H1 (cell line): Measurements from ENCODE around the gene NHS. TPM values are rescaled to one million over a fixed set of nuclear protein-coding genes. Genes with fewer than 3 reads are reported as not detected.

Source experiments
- CTCF ChIA-PET: fragments of 300-600 bp; sonication (Branson Sonifier 250); formaldehyde crosslinking; loops from one replicate; lab custom pipeline; 2021; ENCODE audit not compliant: partially characterized antibody; lab: Charles Lee
- POLR2A ChIA-PET: fragments of 300-600 bp; sonication (Branson Sonifier 250); formaldehyde crosslinking; loops from one replicate; lab custom pipeline; 2021; ENCODE audit warnings: inconsistent platforms; ENCODE audit not compliant: partially characterized antibody; lab: Charles Lee
- DNase-seq, 2 experiments: peaks; one replicate each; pipeline versions ENCODE4 v3.0.0 to v3.0.0-alpha.2; 2010 to 2022; ENCODE audit warnings: low spot score in 2 of 2, low read depth in 1 of 2, mixed read lengths in 1 of 2
- FAIRE-seq: peaks from 2 replicates; lab custom pipeline; 2011; peaks lifted over from hg19 to GRCh38; lab: Jason Lieb, UNC
- H2AFZ ChIP-seq: 2 replicates; pipeline ENCODE4 v1.8.1; 2012; ENCODE audit warnings: low read length, inconsistent platforms
- H2AK5ac ChIP-seq: 2 replicates; pipeline ENCODE4 v1.6.1; 2013; ENCODE audit warnings: low read depth, low read length
- H2BK120ac ChIP-seq: replicated peaks from 2 replicates; pipeline ENCODE3; 2013; ENCODE audit warnings: low read depth, low read length, inconsistent platforms
- H2BK12ac ChIP-seq: 2 replicates; pipeline ENCODE4 v1.6.1; 2013; ENCODE audit warnings: low read depth, low read length
- H2BK15ac ChIP-seq: 2 replicates; pipeline ENCODE4 v1.6.1; 2013; ENCODE audit warnings: low read length
- H2BK20ac ChIP-seq: 2 replicates; pipeline ENCODE4 v1.6.1; 2013; ENCODE audit warnings: low read length
- H2BK5ac ChIP-seq: 2 replicates; pipeline ENCODE4 v1.6.1; 2013; ENCODE audit warnings: low read depth, low read length
- H3K14ac ChIP-seq: 2 replicates; pipeline ENCODE4 v1.6.1; 2013; ENCODE audit warnings: inconsistent platforms; ENCODE audit not compliant: insufficient read length
- H3K18ac ChIP-seq: 2 replicates; pipeline ENCODE4 v1.6.1; 2013; ENCODE audit warnings: low read length; ENCODE audit errors: extremely low read depth
- H3K23ac ChIP-seq: 2 replicates; pipeline ENCODE4 v1.6.1; 2013; ENCODE audit warnings: inconsistent platforms; ENCODE audit not compliant: insufficient read length
- H3K23me2 ChIP-seq: 2 replicates; pipeline ENCODE4 v1.6.1; 2013; ENCODE audit warnings: low read depth, low read length
- H3K27ac ChIP-seq: 2 replicates; pipeline ENCODE4 v1.6.1; 2011; ENCODE audit warnings: low read depth, low read length, inconsistent platforms
- H3K27me3 ChIP-seq, 4 experiments: replicated peaks in 1 of 4; 1 replicate in 1 of 4; 2 replicates in 3 of 4; pipeline versions ENCODE4 v1.6.1 to v1.8.1; 2011 to 2013; ENCODE audit warnings: low read length in 3 of 4, mild to moderate bottlenecking in 3 of 4, inconsistent platforms in 2 of 4, mixed read lengths in 2 of 4, moderate library complexity in 1 of 4; ENCODE audit not compliant: control insufficient read depth in 3 of 4, insufficient read depth in 3 of 4; ENCODE audit errors: extremely low read depth in 1 of 4
- H3K36me3 ChIP-seq, 4 experiments: 2 replicates each; pipeline versions ENCODE4 v1.6.1 to v1.8.1; 2011 to 2013; ENCODE audit warnings: mild to moderate bottlenecking in 4 of 4, low read length in 3 of 4, moderate library complexity in 2 of 4, control low read depth in 1 of 4, inconsistent platforms in 1 of 4; ENCODE audit not compliant: insufficient read depth in 4 of 4, control insufficient read depth in 2 of 4
- H3K4ac ChIP-seq: replicated peaks from 2 replicates; pipeline ENCODE3; 2013; ENCODE audit warnings: low read length, low read depth, mixed read lengths, inconsistent platforms; ENCODE audit not compliant: insufficient read length
- H3K4me1 ChIP-seq, 4 experiments: replicated peaks in 1 of 4; 1 replicate in 1 of 4; 2 replicates in 3 of 4; pipeline versions ENCODE4 v1.6.1 to v1.8.1; 2011 to 2013; ENCODE audit warnings: low read length in 3 of 4, inconsistent platforms in 2 of 4, mixed read lengths in 1 of 4; ENCODE audit not compliant: insufficient read depth in 4 of 4, control insufficient read depth in 3 of 4
- H3K4me2 ChIP-seq, 2 experiments: 2 replicates each; pipeline versions ENCODE4 v1.6.1 to v1.8.1; 2011 to 2013; ENCODE audit warnings: low read depth in 2 of 2, low read length in 2 of 2, control low read depth in 1 of 2, inconsistent platforms in 1 of 2, mild to moderate bottlenecking in 1 of 2; ENCODE audit not compliant: insufficient read depth in 1 of 2
- H3K4me3 ChIP-seq, 4 experiments: fragments of 200-600, 300-600 bp in 1 of 4; sonication (generic), shearing (Covaris generic), sonication (Bioruptor Twin) in 1 of 4; 2 replicates each; pipeline versions ENCODE4 v1.5.1 to v1.8.1; 2011 to 2016; ENCODE audit warnings: low read length in 4 of 4, low read depth in 3 of 4, control low read depth in 2 of 4, inconsistent platforms in 2 of 4, mild to moderate bottlenecking in 2 of 4, mixed read lengths in 1 of 4, moderate library complexity in 1 of 4; ENCODE audit not compliant: insufficient read depth in 2 of 4; ENCODE audit errors: extremely low read depth in 1 of 4
- H3K56ac ChIP-seq: replicated peaks from 2 replicates; pipeline ENCODE3; 2013; ENCODE audit warnings: low read depth, mild to moderate bottlenecking, mixed read lengths, low read length, inconsistent platforms; ENCODE audit not compliant: insufficient read length
- H3K79me1 ChIP-seq: 2 replicates; pipeline ENCODE4 v1.6.1; 2013; ENCODE audit warnings: low read depth, low read length, control low read depth
- H3K79me2 ChIP-seq, 2 experiments: 2 replicates each; pipeline versions ENCODE4 v1.6.1 to v1.8.1; 2012 to 2013; ENCODE audit warnings: low read length in 2 of 2, mild to moderate bottlenecking in 2 of 2, inconsistent platforms in 1 of 2; ENCODE audit not compliant: insufficient read depth in 2 of 2, control insufficient read depth in 1 of 2
- H3K9ac ChIP-seq, 4 experiments: replicated peaks in 1 of 4; 1 replicate in 1 of 4; 2 replicates in 3 of 4; pipeline versions ENCODE4 v1.6.1 to v1.8.1; 2011 to 2013; ENCODE audit warnings: low read depth in 3 of 4, low read length in 3 of 4, control low read depth in 2 of 4, mild to moderate bottlenecking in 2 of 4, moderate library complexity in 2 of 4, inconsistent platforms in 1 of 4; ENCODE audit errors: extremely low read depth in 1 of 4
- H3K9me3 ChIP-seq, 2 experiments: 2 replicates each; pipeline versions ENCODE4 v1.6.1 to v1.8.1; 2012 to 2013; ENCODE audit warnings: mild to moderate bottlenecking in 2 of 2, moderate library complexity in 2 of 2, control low read depth in 1 of 2, inconsistent platforms in 1 of 2, low read depth in 1 of 2, low read length in 1 of 2, mixed read lengths in 1 of 2; ENCODE audit not compliant: insufficient read depth in 2 of 2
- H4K20me1 ChIP-seq, 2 experiments: replicated peaks in 1 of 2; 2 replicates each; pipeline versions ENCODE3 to v1.8.1; 2011 to 2013; ENCODE audit warnings: inconsistent platforms in 2 of 2, low read length in 2 of 2, mild to moderate bottlenecking in 1 of 2; ENCODE audit not compliant: insufficient read depth in 2 of 2, control insufficient read depth in 1 of 2
- H4K5ac ChIP-seq: 2 replicates; pipeline ENCODE4 v1.6.1; 2013; ENCODE audit warnings: low read length, low read depth, mixed read lengths, inconsistent platforms; ENCODE audit not compliant: insufficient read length
- H4K8ac ChIP-seq: 2 replicates; pipeline ENCODE4 v1.8.0; 2013; ENCODE audit warnings: mild to moderate bottlenecking, moderate library complexity, low read length, inconsistent platforms; ENCODE audit not compliant: insufficient read depth; ENCODE audit errors: extremely low read depth
- H4K91ac ChIP-seq: replicated peaks from 2 replicates; pipeline ENCODE3; 2013; ENCODE audit warnings: low read length, mixed read lengths, inconsistent platforms; ENCODE audit not compliant: insufficient read length
- CBX8 ChIP-seq: fragments of 300-800, 300-1000 bp; sonication (generic); IDR thresholded peaks from 2 replicates; pipeline ENCODE4 v1.7.1; 2016; ENCODE audit warnings: low read depth, low read length, borderline replicate concordance
- CREB1 ChIP-seq: IDR thresholded peaks from 2 replicates; pipeline ENCODE4 v1.6.1; 2012; ENCODE audit warnings: inconsistent platforms
- JUND ChIP-seq: IDR thresholded peaks from 2 replicates; pipeline ENCODE4 v1.6.1; 2011; ENCODE audit warnings: mild to moderate bottlenecking, improper control_type of control experiment, low read length
- KDM1A ChIP-seq: fragments of 200-600, 300-600 bp; sonication (generic); IDR thresholded peaks from 2 replicates; pipeline ENCODE4 v1.7.1; 2016; ENCODE audit warnings: mild to moderate bottlenecking, low read length, borderline replicate concordance
- POLR2AphosphoS5 ChIP-seq: IDR thresholded peaks from 2 replicates; pipeline ENCODE4 v1.6.1; 2011; ENCODE audit warnings: low read depth, low read length
- POU5F1 ChIP-seq: IDR thresholded peaks from 2 replicates; pipeline ENCODE4 v1.6.1; 2011; ENCODE audit warnings: low read depth, mild to moderate bottlenecking, low read length, moderate library complexity
- SIX5 ChIP-seq: IDR thresholded peaks from 2 replicates; pipeline ENCODE4 v1.6.1; 2011; ENCODE audit warnings: mild to moderate bottlenecking, low read depth, low read length
- YY1 ChIP-seq: IDR thresholded peaks from 2 replicates; pipeline ENCODE4 v1.6.1; 2011; ENCODE audit warnings: low read depth, mild to moderate bottlenecking, low read length
- polyA plus RNA-seq, 7 experiments: library from polyadenylated mRNA; depleted of rRNA in 3 of 7; stranded (reverse) in 5 of 7; unstranded in 2 of 7; fragments of >200 nt in 5 of 7; fragments of 200-250 nt in 2 of 7; gene quantifications; 1 replicate in 5 of 7; 2 replicates in 1 of 7; 4 replicates in 1 of 7; pipeline versions ENCODE4 v1.2.1 to v1.2.3, GENCODE V29; 2011 to 2013; ENCODE audit warnings: missing spikeins in 2 of 7, mixed read lengths in 2 of 7
- total RNA-seq: library from RNA; stranded (reverse); fragmentation: NEBNext Ultra II Directional; extraction: Animal tissue kit (Norgen Biotek cat#: 25700); gene quantifications from 2 replicates; pipeline ENCODE4 v1.2.1, GENCODE V29; 2021
- TF ChIP-seq, protein P1 (sequence below): IDR thresholded peaks from 2 replicates; pipeline ENCODE4 v1.6.1; 2012; ENCODE audit warnings: inconsistent platforms
- TF ChIP-seq, protein P2 (sequence below), 3 experiments: IDR thresholded peaks; 1 replicate in 2 of 3; 2 replicates in 1 of 3; pipeline versions ENCODE4 v1.5.1 to v1.6.1; 2011; ENCODE audit warnings: low read length in 3 of 3, mild to moderate bottlenecking in 3 of 3, inconsistent platforms in 2 of 3, low read depth in 1 of 3, moderate library complexity in 1 of 3; ENCODE audit not compliant: insufficient read depth in 1 of 3; ENCODE audit errors: control extremely low read depth in 1 of 3

NHS gene
- total and polyA plus RNA-seq, 2 of the 8 experiments (the other 6 are each of a cell fraction or from before 2014, with no cell fraction given) = 2.2 to 6.7 TPM

DNA sequence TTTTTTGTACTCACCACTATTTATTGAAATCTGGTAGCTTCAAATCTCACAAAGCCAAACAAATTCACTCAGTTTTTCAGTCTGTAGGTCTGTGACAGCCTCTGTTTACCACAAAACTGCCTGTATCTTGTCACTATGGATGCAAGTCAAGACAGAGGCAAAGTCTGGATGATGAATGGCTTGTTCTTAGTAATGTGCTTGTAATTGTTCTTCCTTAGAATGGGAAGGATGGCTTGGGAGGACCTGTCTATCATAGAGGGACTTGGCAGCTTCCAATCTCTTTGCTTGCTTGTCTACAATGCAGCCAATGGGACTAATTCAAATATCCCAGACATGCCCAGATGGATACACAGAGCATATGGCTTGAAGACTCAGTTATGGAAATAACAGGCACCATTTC lies 221.1 kb downstream of the NHS start:
- TF ChIP-seq POLR2AphosphoS5 (no peak), CREB1 (no peak), YY1 (no peak), POU5F1 (no peak), JUND (no peak), SIX5 (no peak), CBX8 (no peak), KDM1A (no peak)
- TF ChIP-seq, protein P1, sequence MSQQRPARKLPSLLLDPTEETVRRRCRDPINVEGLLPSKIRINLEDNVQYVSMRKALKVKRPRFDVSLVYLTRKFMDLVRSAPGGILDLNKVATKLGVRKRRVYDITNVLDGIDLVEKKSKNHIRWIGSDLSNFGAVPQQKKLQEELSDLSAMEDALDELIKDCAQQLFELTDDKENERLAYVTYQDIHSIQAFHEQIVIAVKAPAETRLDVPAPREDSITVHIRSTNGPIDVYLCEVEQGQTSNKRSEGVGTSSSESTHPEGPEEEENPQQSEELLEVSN = no peak
- TF ChIP-seq, protein P2, sequence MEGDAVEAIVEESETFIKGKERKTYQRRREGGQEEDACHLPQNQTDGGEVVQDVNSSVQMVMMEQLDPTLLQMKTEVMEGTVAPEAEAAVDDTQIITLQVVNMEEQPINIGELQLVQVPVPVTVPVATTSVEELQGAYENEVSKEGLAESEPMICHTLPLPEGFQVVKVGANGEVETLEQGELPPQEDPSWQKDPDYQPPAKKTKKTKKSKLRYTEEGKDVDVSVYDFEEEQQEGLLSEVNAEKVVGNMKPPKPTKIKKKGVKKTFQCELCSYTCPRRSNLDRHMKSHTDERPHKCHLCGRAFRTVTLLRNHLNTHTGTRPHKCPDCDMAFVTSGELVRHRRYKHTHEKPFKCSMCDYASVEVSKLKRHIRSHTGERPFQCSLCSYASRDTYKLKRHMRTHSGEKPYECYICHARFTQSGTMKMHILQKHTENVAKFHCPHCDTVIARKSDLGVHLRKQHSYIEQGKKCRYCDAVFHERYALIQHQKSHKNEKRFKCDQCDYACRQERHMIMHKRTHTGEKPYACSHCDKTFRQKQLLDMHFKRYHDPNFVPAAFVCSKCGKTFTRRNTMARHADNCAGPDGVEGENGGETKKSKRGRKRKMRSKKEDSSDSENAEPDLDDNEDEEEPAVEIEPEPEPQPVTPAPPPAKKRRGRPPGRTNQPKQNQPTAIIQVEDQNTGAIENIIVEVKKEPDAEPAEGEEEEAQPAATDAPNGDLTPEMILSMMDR (IDR thresholded peaks at IDR 0.05; ENCODE audit: control extremely low read depth in 1 of 3, insufficient read depth in 1 of 3, low read depth in 1 of 3, low read length in 3 of 3) = no peak
- H3K23ac ChIP-seq = no peak overlapping the region
- H4K91ac ChIP-seq = no peak overlapping the region
- DNase-seq (no peak), FAIRE-seq (no peak)
- H3K18ac ChIP-seq = no peak overlapping the region
- no peak overlapping the region for H2BK20ac ChIP-seq
- no peak overlapping the region for H2AFZ ChIP-seq
- H3K27me3 ChIP-seq = no peaks in the 10 kb centered on the region; a peak in 1 of 7 replicates
- no peaks in the 10 kb centered on the region for H4K20me1 ChIP-seq
- H3K4ac ChIP-seq = no peak overlapping the region
- H3K79me2 ChIP-seq = no peaks in the 10 kb centered on the region
- no peak overlapping the region for H3K14ac ChIP-seq
- CTCF ChIA-PET = interaction anchor here (0.6 to 1.5 kb wide), 5 partner anchors 74 to 565 kb away, joined by 3 to 5 read pairs (median 4); no protein-coding TSS in a partner anchor
- no peak overlapping the region for H4K5ac ChIP-seq
- no peak overlapping the region for H2BK15ac ChIP-seq
- no peak overlapping the region for H3K27ac ChIP-seq
- no peaks in the 10 kb centered on the region for H3K9me3 ChIP-seq
- no peaks in the 10 kb centered on the region; a peak in 2 of 7 replicates for H3K4me1 ChIP-seq
- no peak overlapping the region for H2BK5ac ChIP-seq
- H3K4me2 ChIP-seq = no peak overlapping the region
- H3K36me3 ChIP-seq = no peaks in the 10 kb centered on the region
- POLR2A ChIA-PET = no interaction called here
- H2AK5ac ChIP-seq = no peak overlapping the region
- H2BK120ac ChIP-seq = no peak overlapping the region
- no peak overlapping the region for H2BK12ac ChIP-seq
- no peak overlapping the region for H3K9ac ChIP-seq
- no peaks in the 10 kb centered on the region for H3K23me2 ChIP-seq
- no peak overlapping the region for H3K56ac ChIP-seq
- no peak overlapping the region for H3K4me3 ChIP-seq
- H4K8ac ChIP-seq = no peak overlapping the region
- H3K79me1 ChIP-seq = no peaks in the 10 kb centered on the region
